GM12878 (cell line): Measurements from ENCODE around the gene DZIP1L.

Experiments used
- EZH2 ChIP-seq: IDR thresholded peaks from 2 replicates; pipeline ENCODE4 v1.6.1; 2012; ENCODE audit warnings: low read depth, mild to moderate bottlenecking, control low read depth, inconsistent platforms, low read length, borderline replicate concordance; ENCODE audit not compliant: control insufficient read depth
- GABPA ChIP-seq: IDR thresholded peaks from 2 replicates; pipeline ENCODE4 v1.6.1; 2014; ENCODE audit warnings: antibody characterized with exemption, low read depth, mild to moderate bottlenecking, inconsistent platforms

DNA sequence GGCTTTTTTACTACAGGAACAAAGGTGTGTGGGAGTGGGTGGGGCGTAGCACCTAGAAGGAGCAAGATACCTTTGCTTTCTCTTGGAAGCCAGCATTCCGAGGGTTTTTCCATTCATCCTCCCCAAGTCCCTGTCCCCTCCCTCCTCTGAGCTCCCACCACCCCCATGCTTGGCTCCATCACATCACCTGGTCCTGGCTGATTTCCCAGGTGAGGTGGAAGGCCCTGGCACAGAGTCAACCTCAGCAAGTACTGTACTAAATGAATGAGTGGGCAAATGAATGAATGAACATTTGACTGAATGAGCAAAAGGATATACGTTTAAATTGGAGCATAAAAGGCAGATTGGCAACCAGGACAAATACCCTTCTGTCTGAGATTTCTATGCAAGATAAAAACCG lies 45.4 kb downstream of the DZIP1L start:
- TF ChIP-seq GABPA: no peak
- TF ChIP-seq EZH2: no peak
